Stimulated activated naive B cell treated with anti-CD40 and anti-IgM and Interleukin-4, amounts not matched to agents 10 μg/mL and 1 μg/mL and 100 μg/mL, for 72 hours (primary cell): ENCODE results near the gene COL7A1.

Source experiments
- ATAC-seq, 2 donors: fragments of 150-1000 bp; cut with Tn5 transposase; replicated peaks; 2 replicates each; pipeline ENCODE4 v1.10.0; 2021; ENCODE audit warnings: moderate library complexity in 1 of 2
- DNase-seq: peaks from one replicate; pipeline ENCODE4 v3.0.0; 2021
- H3K27ac Mint-ChIP-seq: one replicate; pipeline ENCODE4 v1.8.0; 2022; ENCODE audit warnings: mild to moderate bottlenecking, mixed read lengths
- H3K27me3 Mint-ChIP-seq, 2 donors: one replicate each; pipeline ENCODE4 v1.8.0; 2022; ENCODE audit warnings: mixed read lengths in 2 of 2
- H3K36me3 Mint-ChIP-seq, 2 donors: one replicate each; pipeline ENCODE4 v1.8.0; 2022; ENCODE audit warnings: mixed read lengths in 2 of 2, mild to moderate bottlenecking in 1 of 2
- H3K4me1 Mint-ChIP-seq, 2 donors: one replicate each; pipeline ENCODE4 v1.8.0; 2022; ENCODE audit warnings: mixed read lengths in 2 of 2, mild to moderate bottlenecking in 1 of 2
- H3K4me3 Mint-ChIP-seq, 2 donors: one replicate each; pipeline ENCODE4 v1.8.0; 2022; ENCODE audit warnings: mild to moderate bottlenecking in 2 of 2, mixed read lengths in 2 of 2, moderate library complexity in 1 of 2
- H3K9me3 Mint-ChIP-seq, 2 donors: one replicate each; pipeline ENCODE4 v1.8.0; 2022; ENCODE audit warnings: mixed read lengths in 2 of 2, mild to moderate bottlenecking in 1 of 2

The COL7A1 gene

GRCh38 chr3:48595075-48595525, at the start of gene COL7A1:
TSS of gene COL7A1 (minus strand) at chr3:48595329. CDS start at chr3:48595159, 170 bp downstream.
- Mint-ChIP-seq H3K27me3 (peaks cover 31 to 38% of the 10 kb centered on the region in 2 donors), H3K4me1 (peaks cover 10 to 11% of the 10 kb centered on the region in 2 donors), H3K36me3 (peaks cover 11 to 30% of the 10 kb centered on the region in 2 donors), H3K27ac (peak within 1 kb of the TSS; percentile 25), H3K4me3 (peak within 1 kb of the TSS; percentile 70 to 75), H3K9me3 (no peaks in the 10 kb centered on the region)
- DNase-seq, result no peak
- ATAC-seq, result peak; percentile 38 to 46

- Mint-ChIP-seq H3K27me3 (peaks cover 9 to 30% of the 10 kb centered on the region in 2 donors), H3K4me3 (no peak overlapping the region), H3K4me1 (peaks cover 2 to 4% of the 10 kb centered on the region in 2 donors), H3K27ac (no peak overlapping the region), H3K9me3 (no peaks in the 10 kb centered on the region), H3K36me3 (peaks cover 0 to 7% of the 10 kb centered on the region in 2 donors)
- DNase-seq, result no peak
- ATAC-seq, result no peak
Measured at GRCh38 chr3:48642605-48643004, 47.5 kb upstream of the COL7A1 start.

GRCh38 chr3:48641396-48641795, 46.3 kb upstream of the COL7A1 start:
- ATAC-seq (no peak), DNase-seq (no peak)
- H3K36me3 Mint-ChIP-seq, result peaks cover 0 to 7% of the 10 kb centered on the region in 2 donors
- H3K27me3 Mint-ChIP-seq, result peaks cover 9 to 30% of the 10 kb centered on the region in 2 donors
- no peaks in the 10 kb centered on the region for H3K9me3 Mint-ChIP-seq
- H3K4me1 Mint-ChIP-seq, result peaks cover 4% of the 10 kb centered on the region in 2 donors
- no peak overlapping the region for H3K27ac Mint-ChIP-seq
- no peak overlapping the region for H3K4me3 Mint-ChIP-seq

GRCh38 chr3:48639944-48640606, 44.9 kb upstream of the COL7A1 start:
- H3K27me3 Mint-ChIP-seq, result peaks cover 9 to 30% of the 10 kb centered on the region in 2 donors
- no peak overlapping the region for H3K27ac Mint-ChIP-seq
- DNase-seq, result no peak
- H3K4me3 Mint-ChIP-seq, result no peak overlapping the region
- H3K9me3 Mint-ChIP-seq, result no peaks in the 10 kb centered on the region
- peaks cover 6 to 15% of the 10 kb centered on the region in 2 donors for H3K4me1 Mint-ChIP-seq
- H3K36me3 Mint-ChIP-seq, result peaks cover 0 to 7% of the 10 kb centered on the region in 2 donors
- ATAC-seq, result no peak

- Mint-ChIP-seq H3K27ac (no peak overlapping the region), H3K36me3 (peaks cover 5 to 11% of the 10 kb centered on the region in 2 donors), H3K9me3 (no peaks in the 10 kb centered on the region), H3K4me1 (peaks cover 12 to 36% of the 10 kb centered on the region in 2 donors), H3K27me3 (peaks cover 9 to 20% of the 10 kb centered on the region in 2 donors), H3K4me3 (peak overlapping the region in 1 of 2 donors; percentile 36)
- no peak for ATAC-seq
- no peak for DNase-seq
Measured at GRCh38 chr3:48637305-48637704, 42.2 kb upstream of the COL7A1 start.

GRCh38 chr3:48636149-48636655, 41.1 kb upstream of the COL7A1 start:
- no peak for DNase-seq
- Mint-ChIP-seq H3K36me3 (peaks cover 11 to 15% of the 10 kb centered on the region in 2 donors), H3K27me3 (peaks cover under 1 to 13% of the 10 kb centered on the region in 2 donors), H3K9me3 (no peaks in the 10 kb centered on the region), H3K4me3 (peak overlapping the region; percentile 93 to 95), H3K4me1 (peaks cover 12 to 36% of the 10 kb centered on the region in 2 donors), H3K27ac (no peak overlapping the region)
- ATAC-seq, result no peak

GRCh38 chr3:48635222-48636021, 40.3 kb upstream of the COL7A1 start, which contains the start of gene SLC26A6:
TSS of gene SLC26A6 (minus strand) at chr3:48635461. CDS start at chr3:48635393, 68 bp downstream.
- Mint-ChIP-seq H3K27me3 (peaks cover 0 to 13% of the 10 kb centered on the region in 2 donors), H3K4me1 (peaks cover 12 to 36% of the 10 kb centered on the region in 2 donors), H3K4me3 (peak within 1 kb of the TSS; percentile 93 to 95), H3K27ac (peak within 1 kb of the TSS; percentile 84), H3K36me3 (peaks cover 17% of the 10 kb centered on the region in 2 donors), H3K9me3 (no peaks in the 10 kb centered on the region)
- peak; percentile 94 to 95 for ATAC-seq
- peak; percentile 91 for DNase-seq

- peaks cover 12 to 35% of the 10 kb centered on the region in 2 donors for H3K4me1 Mint-ChIP-seq
- peaks cover 17 to 22% of the 10 kb centered on the region in 2 donors for H3K36me3 Mint-ChIP-seq
- H3K9me3 Mint-ChIP-seq, result no peaks in the 10 kb centered on the region
- peak; percentile 30 for DNase-seq
- peak overlapping the region; percentile 93 to 95 for H3K4me3 Mint-ChIP-seq
- ATAC-seq, result peak; percentile 36 to 43
- H3K27ac Mint-ChIP-seq, result peak overlapping the region; percentile 62
- H3K27me3 Mint-ChIP-seq, result peaks cover 0 to 13% of the 10 kb centered on the region in 2 donors
Measured at GRCh38 chr3:48634661-48635221, 39.6 kb upstream of the COL7A1 start.

- DNase-seq (no peak), ATAC-seq (no peak)
- Mint-ChIP-seq H3K4me3 (peak overlapping the region in 1 of 2 donors; percentile 95), H3K36me3 (peaks cover 21 to 26% of the 10 kb centered on the region in 2 donors), H3K27me3 (peaks cover 0 to 8% of the 10 kb centered on the region in 2 donors), H3K27ac (no peak overlapping the region), H3K4me1 (peaks cover 12 to 32% of the 10 kb centered on the region in 2 donors), H3K9me3 (no peaks in the 10 kb centered on the region)
Measured at GRCh38 chr3:48633743-48634142, 38.6 kb upstream of the COL7A1 start.

GRCh38 chr3:48633256-48633655, 38.1 kb upstream of the COL7A1 start:
- DNase-seq (no peak), ATAC-seq (no peak)
- no peak overlapping the region for H3K4me3 Mint-ChIP-seq
- no peaks in the 10 kb centered on the region for H3K9me3 Mint-ChIP-seq
- peaks cover 0 to 6% of the 10 kb centered on the region in 2 donors for H3K27me3 Mint-ChIP-seq
- H3K27ac Mint-ChIP-seq, result no peak overlapping the region
- peaks cover 12 to 32% of the 10 kb centered on the region in 2 donors for H3K4me1 Mint-ChIP-seq
- H3K36me3 Mint-ChIP-seq, result peaks cover 22 to 30% of the 10 kb centered on the region in 2 donors

- no peak for DNase-seq
- Mint-ChIP-seq H3K9me3 (no peaks in the 10 kb centered on the region), H3K27me3 (no peaks in the 10 kb centered on the region), H3K4me1 (peaks cover 9 to 32% of the 10 kb centered on the region in 2 donors), H3K4me3 (no peak overlapping the region), H3K27ac (no peak overlapping the region), H3K36me3 (peaks cover 27 to 42% of the 10 kb centered on the region in 2 donors)
- ATAC-seq, result no peak
Measured at GRCh38 chr3:48631516-48632448, 36.7 kb upstream of the COL7A1 start.

GRCh38 chr3:48630833-48631232, 35.7 kb upstream of the COL7A1 start:
- Mint-ChIP-seq H3K27ac (no peak overlapping the region), H3K36me3 (peaks cover 30 to 49% of the 10 kb centered on the region in 2 donors), H3K27me3 (no peaks in the 10 kb centered on the region), H3K9me3 (no peaks in the 10 kb centered on the region), H3K4me3 (no peak overlapping the region), H3K4me1 (peaks cover 9 to 26% of the 10 kb centered on the region in 2 donors)
- DNase-seq (no peak), ATAC-seq (no peak)

- H3K9me3 Mint-ChIP-seq, result no peaks in the 10 kb centered on the region
- no peak for ATAC-seq
- H3K4me1 Mint-ChIP-seq, result peaks cover 7 to 21% of the 10 kb centered on the region in 2 donors
- no peak for DNase-seq
- no peaks in the 10 kb centered on the region for H3K27me3 Mint-ChIP-seq
- H3K4me3 Mint-ChIP-seq, result no peak overlapping the region
- H3K27ac Mint-ChIP-seq, result no peak overlapping the region
- H3K36me3 Mint-ChIP-seq, result peaks cover 30 to 54% of the 10 kb centered on the region in 2 donors
Measured at GRCh38 chr3:48630407-48630806, 35.3 kb upstream of the COL7A1 start.
